GM12878 (cell line): ENCODE results near the gene KCNB1. TPM values are rescaled to one million over a fixed set of nuclear protein-coding genes. Genes with fewer than 3 reads are reported as not detected.

Experiments used
- ATAC-seq: fragments of 200-7000 bp; cut with Tn5 transposase; 3 replicates; pipeline ENCODE4 v1.9.1; 2020; ENCODE audit warnings: mild to moderate bottlenecking, moderate library complexity
- BruUV-seq: library from RNA; stranded (reverse); fragments of 400-500 nt; replicated peaks from 2 replicates; lab custom pipeline; 2021; lab: Mats Ljungman, UMichigan
- CTCF ChIA-PET: fragments of 300-600 bp; sonication (Branson Sonifier 250); formaldehyde crosslinking; extraction: SDS; loops from one replicate; lab custom pipeline; 2021; ENCODE audit warnings: inconsistent platforms; lab: Yijun Ruan, JAX
- POLR2A ChIA-PET: fragments of 350-600 bp; formaldehyde crosslinking; extraction: SDS; loops from one replicate; lab custom pipeline; 2021; ENCODE audit warnings: inconsistent platforms; lab: Charles Lee
- RAD21 ChIA-PET: fragments of 300-600 bp; sonication (Branson Sonifier 250); formaldehyde crosslinking; loops from one replicate; lab custom pipeline; 2023; ENCODE audit warnings: antibody characterized with exemption; ENCODE audit not compliant: unreplicated experiment; lab: Charles Lee
- SMC1A ChIA-PET: fragments of 300-600 bp; sonication (Branson Sonifier 250); formaldehyde crosslinking; loops from one replicate; lab custom pipeline; 2023; ENCODE audit not compliant: unreplicated experiment, uncharacterized antibody; lab: Charles Lee
- DNase-seq: peaks from one replicate; pipeline ENCODE4 v3.0.0-alpha.2; 2011; ENCODE audit warnings: low read depth, low spot score
- FAIRE-seq: peaks from 3 replicates; lab custom pipeline; 2011; peaks lifted over from hg19 to GRCh38; lab: Jason Lieb, UNC
- H2AFZ ChIP-seq: 2 replicates; pipeline ENCODE4 v1.6.0; 2011; ENCODE audit warnings: low read depth, low read length, control low read depth; ENCODE audit not compliant: control insufficient read depth
- H3K27ac ChIP-seq: 2 replicates; pipeline ENCODE4 v1.5.1; 2011; ENCODE audit warnings: control low read depth; ENCODE audit not compliant: control insufficient read depth, insufficient read depth
- H3K27me3 ChIP-seq, 2 experiments: replicated peaks in 1 of 2; 2 replicates each; pipeline versions ENCODE4 v1.6.0 to v1.6.1; 2011; ENCODE audit warnings: low read length in 1 of 2; ENCODE audit not compliant: control insufficient read depth in 2 of 2, insufficient read depth in 2 of 2
- H3K36me3 ChIP-seq, 2 experiments: 2 replicates each; pipeline ENCODE4 v1.5.1; 2011; ENCODE audit warnings: low read length in 1 of 2; ENCODE audit not compliant: control insufficient read depth in 2 of 2, insufficient read depth in 2 of 2
- H3K4me1 ChIP-seq: 2 replicates; pipeline ENCODE4 v1.6.1; 2011; ENCODE audit warnings: mild to moderate bottlenecking, low read length, moderate library complexity, mixed read lengths; ENCODE audit not compliant: control insufficient read depth, insufficient read depth
- H3K4me2 ChIP-seq: 2 replicates; pipeline ENCODE4 v1.6.0; 2011; ENCODE audit warnings: control low read depth; ENCODE audit not compliant: control insufficient read depth, insufficient read depth
- H3K4me3 ChIP-seq: fragments of 200-600 bp; sonication (generic); 2 replicates; pipeline ENCODE4 v1.5.1; 2016
- H3K79me2 ChIP-seq: 2 replicates; pipeline ENCODE4 v1.6.0; 2011; ENCODE audit warnings: low read length; ENCODE audit not compliant: control insufficient read depth, insufficient read depth
- H3K9ac ChIP-seq: 2 replicates; pipeline ENCODE4 v1.8.0; 2011; ENCODE audit warnings: low read length, control low read depth, mixed read lengths; ENCODE audit not compliant: control insufficient read depth, insufficient read depth
- H3K9me3 ChIP-seq: replicated peaks from 3 replicates; pipeline ENCODE4 v1.5.1; 2011; ENCODE audit warnings: mild to moderate bottlenecking, low read length; ENCODE audit not compliant: control insufficient read depth, insufficient read depth
- H4K20me1 ChIP-seq: 2 replicates; pipeline ENCODE4 v1.6.0; 2011; ENCODE audit not compliant: control insufficient read depth, insufficient read depth
- ZNF24 ChIP-seq: fragments of 450-650 bp; IDR thresholded peaks from 2 replicates; pipeline ENCODE4 v1.6.1; 2017; ENCODE audit warnings: antibody characterized with exemption, mild to moderate bottlenecking
- WGBS: methylation state at CpG from one replicate; pipeline ENCODE4 v1.1.6; 2016; ENCODE audit warnings: low lambda C conversion rate; ENCODE audit not compliant: insufficient replicate concordance, insufficient coverage; ENCODE audit errors: missing lambda C conversion rate; 5-methylcytosine and 5-hydroxymethylcytosine counted together
- in situ Hi-C: fragments of 300-500 bp; cut with MboI; formaldehyde crosslinking; loops from 9 replicates; pipeline ENCODE4 v1.14.3; 2018; ENCODE audit warnings: mixed read lengths
- intact Hi-C: fragments of 100-400 bp; cut with micrococcal nuclease; formaldehyde crosslinking; loops from one replicate; pipeline ENCODE4 v1.14.2; 2022; ENCODE audit not compliant: unreplicated experiment
- polyA plus RNA-seq, 11 experiments: library from polyadenylated mRNA; depleted of rRNA in 4 of 11; unstranded in 6 of 11; stranded (reverse) in 5 of 11; fragments of >200 nt; fragmentation: Nextera tagmentation in 4 of 11; fragmentation: Illumina TruSeq in 1 of 11; extraction: Ambion mirVana in 4 of 11; extraction: Trizol in 1 of 11; gene quantifications; 1 replicate in 1 of 11; 2 replicates in 10 of 11; pipeline versions ENCODE4 v1.2.1 to v1.2.3, GENCODE V29; 2011 to 2016; ENCODE audit warnings: inconsistent platforms in 2 of 11, missing spikeins in 2 of 11, low read depth in 1 of 11
- total RNA-seq, 4 experiments: library from RNA; depleted of rRNA in 3 of 4; stranded (reverse); fragments of >200 nt in 3 of 4; fragmentation: Illumina TruSeq in 1 of 4; extraction: Trizol in 1 of 4; gene quantifications; 2 replicates each; pipeline versions ENCODE4 v1.2.1 to v1.2.3, GENCODE V29; 2013 to 2021
- TF ChIP-seq, protein P1 (sequence below): fragments of 450-650 bp; formaldehyde crosslinking; IDR thresholded peaks from 2 replicates; pipeline ENCODE4 v1.4.0; 2020; ENCODE audit warnings: mild to moderate bottlenecking, moderate library complexity

The KCNB1 gene
- total and polyA plus RNA-seq, 10 of the 15 experiments (the other 5 are each of a cell fraction or from before 2014, with no cell fraction given), result 0.02 to 0.08 (median 0.03) TPM; not detected in 7

GRCh38 chr20:49478754-49479689 is 3.4 kb downstream of the KCNB1 start:
- no TSS peak for BruUV-seq
- in situ Hi-C loops (no loop called here), intact Hi-C loops (no loop called here)
- ChIA-PET POLR2A (no interaction called here), SMC1A (no interaction called here), CTCF (no interaction called here), RAD21 (no interaction called here)
- H3K36me3 ChIP-seq, result no peaks in the 10 kb centered on the region
- H3K4me2 ChIP-seq, result no peak overlapping the region
- H3K9ac ChIP-seq, result no peak overlapping the region
- TF ChIP-seq, protein P1, sequence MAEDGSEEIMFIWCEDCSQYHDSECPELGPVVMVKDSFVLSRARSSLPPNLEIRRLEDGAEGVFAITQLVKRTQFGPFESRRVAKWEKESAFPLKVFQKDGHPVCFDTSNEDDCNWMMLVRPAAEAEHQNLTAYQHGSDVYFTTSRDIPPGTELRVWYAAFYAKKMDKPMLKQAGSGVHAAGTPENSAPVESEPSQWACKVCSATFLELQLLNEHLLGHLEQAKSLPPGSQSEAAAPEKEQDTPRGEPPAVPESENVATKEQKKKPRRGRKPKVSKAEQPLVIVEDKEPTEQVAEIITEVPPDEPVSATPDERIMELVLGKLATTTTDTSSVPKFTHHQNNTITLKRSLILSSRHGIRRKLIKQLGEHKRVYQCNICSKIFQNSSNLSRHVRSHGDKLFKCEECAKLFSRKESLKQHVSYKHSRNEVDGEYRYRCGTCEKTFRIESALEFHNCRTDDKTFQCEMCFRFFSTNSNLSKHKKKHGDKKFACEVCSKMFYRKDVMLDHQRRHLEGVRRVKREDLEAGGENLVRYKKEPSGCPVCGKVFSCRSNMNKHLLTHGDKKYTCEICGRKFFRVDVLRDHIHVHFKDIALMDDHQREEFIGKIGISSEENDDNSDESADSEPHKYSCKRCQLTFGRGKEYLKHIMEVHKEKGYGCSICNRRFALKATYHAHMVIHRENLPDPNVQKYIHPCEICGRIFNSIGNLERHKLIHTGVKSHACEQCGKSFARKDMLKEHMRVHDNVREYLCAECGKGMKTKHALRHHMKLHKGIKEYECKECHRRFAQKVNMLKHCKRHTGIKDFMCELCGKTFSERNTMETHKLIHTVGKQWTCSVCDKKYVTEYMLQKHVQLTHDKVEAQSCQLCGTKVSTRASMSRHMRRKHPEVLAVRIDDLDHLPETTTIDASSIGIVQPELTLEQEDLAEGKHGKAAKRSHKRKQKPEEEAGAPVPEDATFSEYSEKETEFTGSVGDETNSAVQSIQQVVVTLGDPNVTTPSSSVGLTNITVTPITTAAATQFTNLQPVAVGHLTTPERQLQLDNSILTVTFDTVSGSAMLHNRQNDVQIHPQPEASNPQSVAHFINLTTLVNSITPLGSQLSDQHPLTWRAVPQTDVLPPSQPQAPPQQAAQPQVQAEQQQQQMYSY, result no peak
- peak; percentile 51; the same call in 1 of the 2 replicates for TF ChIP-seq ZNF24
- WGBS, result 16% methylated on average over 5 of the region's 5 CpGs
- no peak overlapping the region for H2AFZ ChIP-seq
- no peak overlapping the region for H3K4me3 ChIP-seq
- no peaks in the 10 kb centered on the region for H3K9me3 ChIP-seq
- ATAC-seq (no peak), FAIRE-seq (no peak), DNase-seq (no peak)
- H3K27ac ChIP-seq, result no peak overlapping the region
- no peaks in the 10 kb centered on the region for H3K4me1 ChIP-seq
- H4K20me1 ChIP-seq, result no peaks in the 10 kb centered on the region
- H3K79me2 ChIP-seq, result no peaks in the 10 kb centered on the region
- H3K27me3 ChIP-seq, result peaks cover 2 to 4% of the 10 kb centered on the region in 2 experiments; a peak in 3 of 4 replicates
